ENCODE measurements around the gene KREMEN1. TPM values are rescaled to one million over a fixed set of nuclear protein-coding genes. Genes with fewer than 3 reads are reported as not detected.

KREMEN1 gene
- polyA plus RNA-seq, 1 of the 3 experiments (the other 2 are of a cell fraction), result 10.0 TPM

- WGBS (ENCODE audit: low lambda C conversion rate), result 92% methylated on average over 11 of the region's 11 CpGs
- H3K4me1 ChIP-seq (ENCODE audit: control insufficient read depth in 1 of 2, insufficient read depth in 2 of 2, low read depth in 1 of 2, low read length in 1 of 2), result no peaks in the 10 kb centered on the region; a peak in 2 of 4 replicates
- no peak overlapping the region for H3K4me3 ChIP-seq (ENCODE audit: low read depth in 2 of 2, low read length in 1 of 2)
- no peak overlapping the region for H3K4me2 ChIP-seq
- H4K20me1 ChIP-seq (ENCODE audit: insufficient read depth), result no peaks in the 10 kb centered on the region
- H3K9me3 ChIP-seq, result no peaks in the 10 kb centered on the region
- no peaks in the 10 kb centered on the region for H3K36me3 ChIP-seq (replicated peaks in 1 of 2; ENCODE audit: control insufficient read depth in 1 of 2, insufficient read depth in 2 of 2, low read length in 1 of 2)
- H3K9me2 ChIP-seq, result no peaks in the 10 kb centered on the region
- H3K79me2 ChIP-seq (ENCODE audit: insufficient read depth), result no peaks in the 10 kb centered on the region
- no peak overlapping the region for H2AFZ ChIP-seq (ENCODE audit: low read depth)
- H3F3A ChIP-seq (replicated peaks; ENCODE audit: insufficient read depth), result no peaks in the 10 kb centered on the region
- H3K27me3 ChIP-seq (ENCODE audit: insufficient read depth), result no peaks in the 10 kb centered on the region
- CTCF ChIA-PET, result interaction anchor here (5.1 kb wide), 1 partner anchor 87 kb away, joined by 40 read pairs; no protein-coding TSS in a partner anchor
- POLR2A ChIA-PET, result no interaction called here
- DNase-seq, result no peak
- TF ChIP-seq USF1 (IDR thresholded peaks at IDR 0.05; ENCODE audit: borderline replicate concordance, low read depth), result peak; percentile 74; the same call in 1 of the 2 replicates
- TF ChIP-seq, protein P1, sequence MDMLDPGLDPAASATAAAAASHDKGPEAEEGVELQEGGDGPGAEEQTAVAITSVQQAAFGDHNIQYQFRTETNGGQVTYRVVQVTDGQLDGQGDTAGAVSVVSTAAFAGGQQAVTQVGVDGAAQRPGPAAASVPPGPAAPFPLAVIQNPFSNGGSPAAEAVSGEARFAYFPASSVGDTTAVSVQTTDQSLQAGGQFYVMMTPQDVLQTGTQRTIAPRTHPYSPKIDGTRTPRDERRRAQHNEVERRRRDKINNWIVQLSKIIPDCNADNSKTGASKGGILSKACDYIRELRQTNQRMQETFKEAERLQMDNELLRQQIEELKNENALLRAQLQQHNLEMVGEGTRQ (IDR thresholded peaks at IDR 0.05; ENCODE audit: borderline replicate concordance, low read depth, low read length), result no peak
- no peak overlapping the region for H3K9ac ChIP-seq
- H3K27ac ChIP-seq (ENCODE audit: low read depth in 2 of 2, low read length in 1 of 2), result no peak overlapping the region
Observed at GRCh38 chr22:29157759-29158535, 85.1 kb downstream of the KREMEN1 start.

GRCh38 chr22:29158546-29158945, 85.7 kb downstream of the KREMEN1 start:
- ChIA-PET POLR2A (no interaction called here), CTCF (interaction anchor here (0.7 kb wide), 1 partner anchor 87 kb away, joined by 3 read pairs; no protein-coding TSS in a partner anchor)
- Histone ChIP-seq H3K9ac (no peak overlapping the region), H3K9me2 (no peaks in the 10 kb centered on the region), H3K36me3 (replicated peaks in 1 of 2; ENCODE audit: control insufficient read depth in 1 of 2, insufficient read depth in 2 of 2, low read length in 1 of 2) (no peaks in the 10 kb centered on the region), H3K9me3 (no peaks in the 10 kb centered on the region), H3K79me2 (ENCODE audit: insufficient read depth) (no peaks in the 10 kb centered on the region), H2AFZ (ENCODE audit: low read depth) (no peak overlapping the region), H3K4me3 (ENCODE audit: low read depth in 2 of 2, low read length in 1 of 2) (no peak overlapping the region), H3K4me2 (no peak overlapping the region), H3F3A (replicated peaks; ENCODE audit: insufficient read depth) (no peaks in the 10 kb centered on the region), H3K27ac (ENCODE audit: low read depth in 2 of 2, low read length in 1 of 2) (no peak overlapping the region), H3K4me1 (ENCODE audit: control insufficient read depth in 1 of 2, insufficient read depth in 2 of 2, low read depth in 1 of 2, low read length in 1 of 2) (no peaks in the 10 kb centered on the region; a peak in 1 of 4 replicates), H3K27me3 (ENCODE audit: insufficient read depth) (no peaks in the 10 kb centered on the region), H4K20me1 (ENCODE audit: insufficient read depth) (no peaks in the 10 kb centered on the region)
- TF ChIP-seq RCOR1 (IDR thresholded peaks at IDR 0.05; ENCODE audit: low read length), result no peak
- no peak for TF ChIP-seq MAX (IDR thresholded peaks at IDR 0.05; ENCODE audit: low read depth)
- no peak for TF ChIP-seq RFX5 (IDR thresholded peaks at IDR 0.05; ENCODE audit: low read length)
- no peak for TF ChIP-seq YY1 (IDR thresholded peaks at IDR 0.05; ENCODE audit: low read depth)
- no peak for TF ChIP-seq NFIC (IDR thresholded peaks at IDR 0.05; ENCODE audit: borderline replicate concordance)
- no peak for TF ChIP-seq POLR2AphosphoS5 (IDR thresholded peaks at IDR 0.05; ENCODE audit: low read depth, low read length)
- TF ChIP-seq, protein P2, sequence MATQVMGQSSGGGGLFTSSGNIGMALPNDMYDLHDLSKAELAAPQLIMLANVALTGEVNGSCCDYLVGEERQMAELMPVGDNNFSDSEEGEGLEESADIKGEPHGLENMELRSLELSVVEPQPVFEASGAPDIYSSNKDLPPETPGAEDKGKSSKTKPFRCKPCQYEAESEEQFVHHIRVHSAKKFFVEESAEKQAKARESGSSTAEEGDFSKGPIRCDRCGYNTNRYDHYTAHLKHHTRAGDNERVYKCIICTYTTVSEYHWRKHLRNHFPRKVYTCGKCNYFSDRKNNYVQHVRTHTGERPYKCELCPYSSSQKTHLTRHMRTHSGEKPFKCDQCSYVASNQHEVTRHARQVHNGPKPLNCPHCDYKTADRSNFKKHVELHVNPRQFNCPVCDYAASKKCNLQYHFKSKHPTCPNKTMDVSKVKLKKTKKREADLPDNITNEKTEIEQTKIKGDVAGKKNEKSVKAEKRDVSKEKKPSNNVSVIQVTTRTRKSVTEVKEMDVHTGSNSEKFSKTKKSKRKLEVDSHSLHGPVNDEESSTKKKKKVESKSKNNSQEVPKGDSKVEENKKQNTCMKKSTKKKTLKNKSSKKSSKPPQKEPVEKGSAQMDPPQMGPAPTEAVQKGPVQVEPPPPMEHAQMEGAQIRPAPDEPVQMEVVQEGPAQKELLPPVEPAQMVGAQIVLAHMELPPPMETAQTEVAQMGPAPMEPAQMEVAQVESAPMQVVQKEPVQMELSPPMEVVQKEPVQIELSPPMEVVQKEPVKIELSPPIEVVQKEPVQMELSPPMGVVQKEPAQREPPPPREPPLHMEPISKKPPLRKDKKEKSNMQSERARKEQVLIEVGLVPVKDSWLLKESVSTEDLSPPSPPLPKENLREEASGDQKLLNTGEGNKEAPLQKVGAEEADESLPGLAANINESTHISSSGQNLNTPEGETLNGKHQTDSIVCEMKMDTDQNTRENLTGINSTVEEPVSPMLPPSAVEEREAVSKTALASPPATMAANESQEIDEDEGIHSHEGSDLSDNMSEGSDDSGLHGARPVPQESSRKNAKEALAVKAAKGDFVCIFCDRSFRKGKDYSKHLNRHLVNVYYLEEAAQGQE (IDR thresholded peaks at IDR 0.05; ENCODE audit: low read depth, low read length), result no peak
- no peak for TF ChIP-seq SMC3 (IDR thresholded peaks at IDR 0.05; ENCODE audit: low read depth, low read length)
- TF ChIP-seq MEF2A (IDR thresholded peaks at IDR 0.05; ENCODE audit: borderline replicate concordance, low read depth), result no peak
- no peak for TF ChIP-seq JUND (IDR thresholded peaks at IDR 0.05)
- WGBS (ENCODE audit: low lambda C conversion rate), result 89% methylated on average over 5 of the region's 5 CpGs
- DNase-seq, result no peak
